HPDE6-E6E7 (cell line): ENCODE measurements around the gene SLC16A3.
A peak's percentile ranks its signal among the peaks of the same experiment; 100 is the strongest.

Experiments used
- DNase-seq: peaks from one replicate; pipeline ENCODE4 v3.0.0; 2011; ENCODE audit warnings: missing footprints; ENCODE audit errors: extremely low spot score

SLC16A3 gene

DNA sequence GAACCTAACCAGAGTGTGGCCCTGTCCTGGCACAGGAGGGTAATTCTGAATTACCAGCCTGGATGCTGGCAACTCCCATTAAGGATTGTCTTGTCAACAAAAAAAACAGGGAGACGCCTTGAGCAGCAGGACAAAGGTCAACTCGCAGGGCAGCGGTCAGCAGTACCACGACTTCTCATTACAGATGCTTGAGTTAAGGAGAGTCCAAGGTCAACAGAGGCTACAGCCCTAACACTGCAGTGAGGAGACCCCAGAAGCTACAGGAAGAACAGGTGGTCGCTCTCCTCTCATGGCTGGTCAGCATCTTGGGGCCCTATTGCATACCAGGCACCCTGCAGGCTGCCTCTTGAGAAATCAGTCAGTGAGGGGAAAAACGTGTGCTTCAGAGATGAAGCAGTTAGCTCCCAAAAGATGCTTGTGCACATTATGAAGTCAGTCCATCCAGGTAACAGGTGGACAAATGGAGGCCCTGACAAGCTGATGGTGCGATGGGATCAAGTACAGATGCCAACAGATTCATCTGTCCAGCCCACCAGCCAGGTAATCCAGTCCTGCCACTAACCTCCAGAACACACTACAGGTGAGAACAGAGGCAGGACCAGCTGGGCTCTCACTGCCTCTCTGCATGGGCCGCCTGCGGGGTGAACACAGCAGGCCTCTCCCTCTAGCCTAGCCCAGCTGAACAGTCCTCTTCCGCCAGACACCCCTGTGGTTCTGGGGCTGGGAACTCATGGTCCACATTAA is 40.5 kb downstream of the SLC16A3 start:
- no peak for DNase-seq

DNA sequence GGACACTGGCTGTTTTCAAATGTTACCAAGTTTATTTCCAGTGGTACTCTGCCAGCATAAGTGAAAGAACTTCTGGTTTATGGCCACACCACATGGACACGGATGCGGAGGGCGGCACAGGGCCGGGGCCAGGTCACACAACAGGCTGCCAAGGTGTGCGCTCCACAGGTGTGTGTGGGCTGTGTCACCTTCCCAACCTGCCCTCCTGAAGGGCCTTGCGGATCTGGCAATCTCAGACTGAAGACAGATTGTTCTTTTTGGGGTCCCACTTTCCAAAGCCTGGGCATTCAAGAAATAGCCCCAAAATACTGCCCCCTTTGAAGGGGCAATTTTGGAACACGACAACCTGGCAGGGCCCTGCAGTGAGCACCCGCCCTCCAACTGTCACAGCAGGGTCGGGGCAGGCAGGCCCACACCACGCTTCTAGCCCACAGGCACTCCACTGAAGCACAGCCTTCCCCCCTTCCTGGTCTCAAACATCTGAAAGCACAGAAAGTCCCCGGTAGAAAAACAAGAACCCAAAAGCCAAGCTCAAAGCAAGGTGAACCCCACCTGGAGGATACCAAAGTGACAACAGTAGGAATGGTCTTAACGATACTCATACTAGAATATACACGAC is 41.1 kb downstream of the SLC16A3 start:
- DNase-seq = no peak

DNA sequence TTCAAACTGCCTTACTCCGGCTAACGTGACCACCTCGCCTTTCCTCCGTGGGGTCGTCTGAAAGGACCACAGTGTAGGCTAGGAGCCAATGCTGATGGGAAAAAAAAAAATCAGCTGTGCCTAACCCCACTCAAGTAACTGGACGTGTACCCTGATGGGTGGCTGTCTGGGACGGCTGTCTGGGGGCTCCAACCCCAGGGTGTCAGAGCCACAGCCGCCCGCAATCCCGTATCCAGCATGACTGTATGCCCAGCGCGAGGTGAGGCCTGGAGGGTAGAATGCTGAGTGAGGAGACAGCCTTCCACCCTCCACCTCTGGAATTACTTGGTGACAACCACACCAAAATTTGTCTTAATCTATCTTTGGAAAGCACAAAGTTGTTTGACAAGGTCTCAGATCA is 41.8 kb downstream of the SLC16A3 start:
- no peak for DNase-seq

DNA sequence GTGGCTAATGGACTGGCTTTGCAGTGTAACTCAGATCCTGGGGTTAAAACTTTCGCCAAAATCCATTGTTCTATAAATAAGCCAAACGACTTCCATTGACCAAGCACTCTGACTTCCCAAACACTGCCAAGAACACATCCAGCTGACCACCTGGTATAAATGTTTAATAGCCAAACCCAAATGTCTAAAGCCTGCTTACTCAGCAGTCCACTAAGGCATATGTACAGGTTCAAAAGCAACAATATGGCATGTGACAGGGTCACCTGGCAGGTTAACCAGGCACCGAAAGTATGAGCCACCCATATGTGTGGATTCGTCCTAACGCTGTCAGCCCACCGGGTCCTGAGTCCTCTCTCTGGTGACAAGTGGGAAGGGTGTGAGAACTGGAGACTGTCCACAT is 42.6 kb downstream of the SLC16A3 start:
- DNase-seq = no peak

DNA sequence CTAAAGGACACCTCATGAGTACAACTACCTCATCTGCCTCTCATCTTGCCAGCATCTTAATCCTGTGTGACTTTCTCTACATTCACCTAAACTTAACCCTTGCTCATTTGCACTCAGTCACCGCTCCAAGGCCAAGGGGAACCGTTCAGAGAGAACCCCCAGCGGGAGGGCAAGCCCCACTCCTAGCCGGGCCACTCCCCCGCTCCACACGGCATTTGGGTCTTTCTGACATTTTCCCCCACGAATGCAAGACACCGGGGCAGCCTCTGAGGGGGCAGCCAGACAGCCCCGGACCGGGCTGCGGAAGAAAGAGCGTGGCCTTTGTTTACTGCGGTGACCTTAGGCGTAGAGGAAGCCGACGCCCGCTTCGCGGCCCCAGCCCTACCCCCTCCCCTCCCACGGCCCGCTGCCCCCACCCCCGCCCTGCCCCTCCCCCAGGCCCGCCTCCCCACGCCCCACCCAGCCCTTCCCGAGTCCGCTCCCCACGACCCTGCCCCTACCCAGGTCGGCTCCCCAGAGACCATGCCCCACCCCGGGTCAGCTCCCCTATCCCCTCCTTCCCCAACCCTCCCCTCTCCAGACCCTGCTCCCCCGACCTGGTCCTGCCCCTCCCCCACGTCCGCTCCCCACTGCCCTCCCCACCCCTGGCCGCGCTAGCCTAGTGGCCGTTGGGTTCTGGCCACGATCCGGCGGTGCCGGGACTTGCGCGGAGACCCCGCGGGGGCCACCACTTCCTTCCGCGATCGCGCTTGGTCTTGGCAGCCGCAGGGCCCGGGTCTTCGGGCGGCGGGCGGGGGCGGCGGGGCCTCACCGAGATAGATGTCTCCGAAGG is 43.9 kb downstream of the SLC16A3 start:
- no peak for DNase-seq

DNA sequence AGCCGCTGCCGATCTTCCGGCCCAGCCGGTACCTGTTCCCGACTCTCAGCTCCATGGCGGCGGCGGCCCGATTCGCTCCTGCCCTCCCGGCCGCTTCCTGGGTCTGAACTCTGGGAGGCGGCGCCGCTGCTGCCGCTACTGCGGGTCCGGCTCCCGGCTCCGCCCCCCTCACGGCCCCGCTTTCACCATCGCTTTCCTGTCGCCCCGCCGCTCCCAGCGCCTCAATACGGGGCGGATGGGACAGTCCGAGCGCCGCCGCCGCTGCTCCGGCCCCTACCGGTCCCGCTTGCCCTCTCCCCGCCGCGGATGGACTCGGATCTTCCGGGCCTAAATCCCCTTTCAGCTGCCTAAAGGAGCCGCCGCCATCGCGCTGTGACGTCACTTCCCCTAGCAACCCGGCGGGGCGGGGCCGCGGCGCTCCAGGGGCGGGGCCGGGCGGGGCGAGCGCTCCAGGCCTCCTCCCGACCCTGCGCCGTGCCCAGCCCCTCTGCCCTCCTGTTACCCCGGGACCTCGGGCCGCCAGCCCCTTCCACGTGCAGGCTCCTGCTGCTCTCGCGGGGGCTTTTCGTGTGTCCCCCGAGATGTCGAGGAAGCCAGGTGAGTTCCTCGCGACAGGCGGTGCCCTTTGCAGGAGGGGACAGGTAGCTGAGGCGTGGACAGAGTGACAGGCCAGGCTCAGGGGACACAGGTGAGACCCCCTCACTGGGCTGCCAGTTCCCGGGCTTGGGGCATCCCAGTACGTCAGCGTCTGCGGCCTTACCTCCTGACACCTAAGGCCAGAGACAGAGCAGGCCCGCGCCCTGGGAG is 44.7 kb downstream of the SLC16A3 start, which contains the start of gene CSNK1D:
Gene CSNK1D, minus strand, starts transcription at position 374 of the 807 bp plus-strand sequence. Its CDS starts 319 bp downstream, at position 55.
- peak; percentile 80 for DNase-seq

DNA sequence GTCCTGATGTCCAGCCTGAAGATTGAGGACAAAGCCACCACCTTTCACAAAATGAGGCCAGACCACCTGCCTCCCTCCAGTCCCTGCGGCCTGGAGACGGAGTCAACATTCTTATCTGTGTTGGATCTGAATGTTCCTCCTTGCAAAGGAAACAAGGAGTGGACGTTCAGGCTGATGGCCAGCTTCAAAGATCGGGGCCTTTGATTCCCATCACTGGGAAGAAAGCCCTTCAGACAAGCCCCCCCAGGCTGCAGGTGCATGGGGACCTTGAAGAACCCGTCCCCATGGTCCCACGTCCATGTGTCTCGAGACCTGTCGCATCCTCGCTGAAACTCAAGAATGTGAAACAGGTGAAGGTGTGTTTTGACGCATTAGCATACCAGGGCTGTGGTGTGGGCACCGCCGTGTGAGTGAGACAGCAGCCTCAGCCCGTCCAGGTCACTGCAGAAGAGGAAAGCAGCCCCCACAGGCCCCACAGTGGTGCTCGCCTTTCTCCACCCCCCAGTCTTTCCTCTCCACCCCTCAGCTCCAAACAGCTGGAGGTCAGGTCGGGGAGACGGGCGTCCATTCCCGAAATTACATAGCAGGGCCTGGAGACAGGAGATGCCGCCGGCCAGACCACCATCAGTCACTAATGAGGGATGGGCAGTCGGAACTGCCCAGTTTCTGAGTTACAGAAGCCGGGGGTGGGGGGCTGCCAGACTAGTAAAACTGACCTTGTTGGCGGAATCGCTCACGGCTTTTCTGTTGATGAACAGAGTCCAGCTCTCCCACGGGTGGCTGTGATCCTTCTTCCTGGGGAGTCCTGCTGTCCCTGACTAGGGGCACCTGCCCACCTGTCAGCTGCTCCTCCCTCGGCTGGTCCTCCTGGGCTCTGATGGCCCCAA is 45.5 kb downstream of the SLC16A3 start:
- no peak for DNase-seq

DNA sequence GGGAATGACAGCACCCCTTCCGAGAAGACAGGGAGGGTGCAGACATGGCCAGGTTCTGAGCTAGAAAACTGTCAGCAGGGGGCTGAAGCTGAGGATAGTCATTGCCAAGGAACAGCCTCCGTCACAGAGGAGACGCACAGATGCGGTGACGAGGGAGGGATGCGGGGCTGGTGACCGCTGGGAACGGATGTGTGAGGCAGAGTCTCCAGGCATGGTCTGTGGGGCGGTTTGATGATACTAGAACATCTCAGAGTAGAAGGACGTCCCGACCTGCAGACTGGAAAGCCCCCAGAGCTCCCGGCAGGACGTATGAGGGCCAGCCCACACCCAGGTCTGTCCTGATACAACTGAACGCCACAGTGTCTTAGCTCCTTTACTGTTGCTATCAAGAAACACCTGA is 46.5 kb downstream of the SLC16A3 start:
- no peak for DNase-seq

DNA sequence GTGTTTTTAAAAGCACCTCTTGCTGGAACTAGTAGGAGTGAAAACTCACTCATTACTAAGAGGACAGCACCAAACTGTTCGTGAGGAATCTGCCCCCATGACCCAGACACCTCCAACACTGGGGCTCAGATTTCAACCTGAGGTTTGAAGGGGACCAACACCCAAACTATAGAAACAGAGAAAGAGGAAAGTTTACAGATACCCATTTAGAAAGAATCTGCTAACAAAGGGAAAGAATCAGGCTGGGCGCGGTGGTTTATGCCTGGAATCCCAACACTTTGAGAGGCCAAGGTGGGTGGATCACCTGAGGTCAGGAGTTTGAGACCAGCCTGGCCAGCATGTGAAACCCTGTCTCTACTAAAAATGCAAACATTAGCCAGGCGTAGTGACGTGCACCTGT is 48.1 kb downstream of the SLC16A3 start:
- DNase-seq = no peak

DNA sequence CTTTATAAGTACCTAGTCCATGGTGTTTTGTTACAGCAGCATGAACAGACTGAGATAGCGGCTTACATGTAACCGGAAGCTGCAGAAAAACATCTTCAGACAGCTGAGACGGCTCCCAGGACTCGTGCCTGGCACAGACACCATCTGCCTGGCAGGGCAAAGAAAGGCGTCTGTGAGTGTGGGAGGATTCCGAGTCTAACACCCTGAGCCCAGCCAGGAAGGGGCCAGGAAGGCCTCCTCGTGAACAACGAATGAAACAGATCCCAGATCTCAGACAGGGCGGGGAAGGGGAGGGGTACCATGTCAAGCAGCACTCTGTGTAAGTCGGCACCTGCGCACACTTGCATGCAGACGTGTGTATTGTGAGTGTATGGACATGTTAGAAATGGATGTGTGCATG is 49.0 kb downstream of the SLC16A3 start:
- DNase-seq = no peak

DNA sequence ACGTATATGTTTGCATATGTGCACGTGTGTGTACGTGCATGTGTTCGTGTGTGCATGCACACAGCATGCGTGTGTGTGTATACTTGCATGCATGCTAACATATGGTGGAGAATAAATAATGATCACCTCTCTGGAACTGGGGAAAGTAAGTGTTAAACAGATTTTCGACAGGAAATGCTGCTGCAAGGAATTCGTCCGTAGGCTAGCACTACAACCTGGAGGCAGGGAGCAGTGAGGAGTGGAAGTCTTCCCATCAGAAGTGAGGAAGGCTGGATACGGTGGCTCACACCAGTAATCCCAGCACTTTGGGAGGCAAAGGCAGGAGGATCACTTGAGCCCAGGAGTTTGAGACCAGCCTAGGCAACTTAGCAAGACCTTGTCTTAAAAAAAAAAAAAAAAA is 49.5 kb downstream of the SLC16A3 start:
- no peak for DNase-seq

DNA sequence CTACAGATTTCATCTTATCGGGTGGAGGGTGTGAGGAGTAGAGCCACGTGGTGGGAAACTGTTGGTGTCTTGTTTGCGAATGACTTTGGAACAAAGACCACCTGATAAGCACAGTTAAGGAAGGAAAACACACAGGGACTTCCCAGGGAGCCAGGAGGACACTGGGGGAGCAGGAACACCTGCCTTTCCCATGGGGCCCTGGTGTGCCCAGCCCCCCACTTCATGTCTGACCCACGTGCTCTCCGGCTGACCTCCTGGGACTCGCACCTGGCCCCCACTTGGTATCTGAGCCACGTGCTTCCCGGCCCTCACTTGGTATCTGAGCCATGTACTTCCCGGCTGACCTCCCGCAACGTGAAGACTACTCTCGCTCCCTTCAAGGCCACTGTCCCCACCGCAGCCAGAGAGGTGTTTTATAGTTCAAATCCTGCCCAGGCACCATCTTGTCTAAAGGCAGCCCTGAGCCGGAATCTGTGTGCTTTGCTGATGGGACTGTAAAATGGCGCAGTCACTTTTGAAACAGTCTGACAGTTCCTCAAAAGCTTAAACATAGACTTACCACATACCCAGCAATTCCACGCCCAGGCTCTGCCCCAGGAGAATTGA is 50.0 kb downstream of the SLC16A3 start:
- no peak for DNase-seq

DNA sequence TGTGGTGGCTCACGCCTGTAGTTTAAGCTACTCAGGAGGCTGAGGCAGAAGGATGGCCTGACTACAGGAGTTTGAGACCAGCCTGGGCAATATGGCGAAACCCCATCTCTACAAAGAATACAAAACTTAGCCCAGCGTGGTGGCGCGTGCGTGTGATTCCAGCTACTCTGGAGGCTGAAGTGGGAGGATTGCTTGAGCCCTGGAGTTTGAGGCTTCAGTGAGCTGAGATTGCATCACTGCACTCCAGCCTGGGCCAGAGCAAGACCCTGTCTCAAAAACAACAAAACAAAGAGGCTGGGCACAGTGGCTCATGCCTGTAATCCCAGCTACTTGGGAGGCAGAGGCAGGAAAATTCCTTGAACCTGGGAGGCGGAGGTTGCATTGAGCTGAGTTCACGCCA is 51.7 kb downstream of the SLC16A3 start:
- no peak for DNase-seq

DNA sequence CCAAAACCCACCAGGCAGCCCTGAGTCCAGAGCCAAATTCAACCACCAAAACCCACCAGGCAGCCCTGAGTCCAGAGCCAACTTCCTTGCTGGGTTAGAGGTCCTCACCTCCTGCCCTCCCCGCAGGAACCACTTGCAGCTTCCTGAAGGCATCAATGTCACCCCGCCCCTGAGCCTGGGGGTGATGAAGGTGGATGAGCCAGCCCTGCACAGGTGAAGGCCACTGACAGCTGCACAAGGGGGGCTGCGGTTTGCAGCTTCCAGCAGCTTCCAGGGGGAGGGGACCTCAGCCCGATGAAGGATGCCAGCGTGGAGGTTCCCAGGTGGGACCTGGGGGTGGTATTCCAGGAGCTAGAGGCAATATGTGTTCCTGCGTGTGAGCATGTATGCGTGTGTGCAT is 52.2 kb downstream of the SLC16A3 start:
- DNase-seq = no peak

DNA sequence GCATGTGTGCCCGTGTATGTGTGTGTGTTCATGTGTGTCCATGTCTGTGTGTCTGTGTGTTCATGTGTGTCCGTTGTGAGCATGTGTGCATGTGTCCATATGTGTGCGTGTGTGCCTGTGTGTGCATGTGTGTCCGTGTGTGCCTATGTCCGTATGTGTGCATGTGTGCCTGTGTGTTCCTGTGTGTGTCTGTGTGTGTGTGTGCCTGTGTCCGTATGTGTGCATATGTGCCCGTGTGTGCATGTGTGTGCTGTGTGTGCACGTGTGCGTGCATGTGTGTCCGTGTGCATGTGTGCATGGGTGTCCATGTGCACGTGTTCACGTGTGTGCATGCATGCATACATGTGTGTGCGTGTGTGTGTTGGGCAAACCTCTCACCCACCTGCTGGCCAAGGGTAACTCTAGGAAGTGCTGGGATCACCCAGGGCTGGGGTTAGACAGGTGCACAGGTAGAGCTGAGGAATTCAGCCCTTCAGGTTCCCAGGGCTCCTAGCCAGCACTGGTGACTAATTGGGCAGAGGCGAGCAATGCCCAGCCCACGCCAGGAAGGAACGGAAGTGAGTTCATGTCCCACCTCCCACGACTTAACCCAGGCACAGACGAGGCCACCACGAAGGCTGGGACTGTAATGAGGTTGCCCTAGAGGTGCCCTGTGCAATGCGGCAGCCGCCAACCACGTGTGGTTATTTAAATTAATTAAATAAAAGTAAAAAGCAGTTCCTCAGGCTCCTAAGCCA is 52.8 kb downstream of the SLC16A3 start:
- peak; percentile 84 for DNase-seq

DNA sequence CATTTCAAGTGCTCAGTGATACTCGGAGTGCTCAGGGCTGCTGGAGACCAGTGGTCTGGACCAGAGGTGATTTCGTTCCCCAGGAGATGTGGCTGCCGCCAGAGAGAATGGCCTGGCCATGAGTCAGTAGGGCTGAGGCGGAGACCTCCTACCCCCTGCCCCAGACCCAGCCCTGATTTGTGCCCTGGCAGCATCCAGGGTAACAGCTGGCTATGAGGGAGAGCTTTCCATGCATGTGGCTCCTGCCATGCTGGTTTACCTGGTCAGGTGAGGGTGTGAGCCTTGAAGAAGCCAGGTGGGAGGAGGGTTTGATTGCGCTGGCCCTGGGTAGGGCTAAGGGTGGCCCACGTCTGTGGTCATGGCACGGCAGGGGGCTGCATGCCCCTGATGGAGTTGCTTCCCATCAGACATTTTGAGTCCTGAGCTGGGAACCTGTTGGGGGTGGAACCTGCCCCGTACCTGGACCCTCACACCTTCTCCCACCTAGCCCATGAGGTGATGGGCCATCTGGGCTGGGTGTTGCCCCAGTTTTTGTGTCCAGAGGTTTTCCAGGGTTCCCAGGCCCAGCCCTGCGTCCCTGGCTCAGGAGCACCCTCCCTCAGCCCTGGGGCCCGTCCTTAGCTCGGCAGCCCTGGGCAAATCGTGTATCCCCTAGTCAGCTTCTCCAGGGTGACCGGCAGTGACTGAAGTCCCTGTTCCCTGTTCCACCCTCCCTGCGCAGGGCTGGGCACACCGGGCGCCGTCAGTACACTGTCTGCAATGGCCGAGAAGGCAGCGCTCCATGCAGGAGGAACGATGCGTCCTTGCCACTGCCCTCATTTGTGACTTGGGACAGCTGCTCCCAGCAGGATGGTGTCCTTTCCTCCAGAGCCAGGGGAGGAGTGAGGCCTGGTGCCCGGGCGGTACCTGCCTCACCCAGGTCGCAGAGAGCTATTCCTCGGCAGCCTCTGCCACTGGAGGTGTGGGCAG is 53.7 kb downstream of the SLC16A3 start:
- no peak for DNase-seq

DNA sequence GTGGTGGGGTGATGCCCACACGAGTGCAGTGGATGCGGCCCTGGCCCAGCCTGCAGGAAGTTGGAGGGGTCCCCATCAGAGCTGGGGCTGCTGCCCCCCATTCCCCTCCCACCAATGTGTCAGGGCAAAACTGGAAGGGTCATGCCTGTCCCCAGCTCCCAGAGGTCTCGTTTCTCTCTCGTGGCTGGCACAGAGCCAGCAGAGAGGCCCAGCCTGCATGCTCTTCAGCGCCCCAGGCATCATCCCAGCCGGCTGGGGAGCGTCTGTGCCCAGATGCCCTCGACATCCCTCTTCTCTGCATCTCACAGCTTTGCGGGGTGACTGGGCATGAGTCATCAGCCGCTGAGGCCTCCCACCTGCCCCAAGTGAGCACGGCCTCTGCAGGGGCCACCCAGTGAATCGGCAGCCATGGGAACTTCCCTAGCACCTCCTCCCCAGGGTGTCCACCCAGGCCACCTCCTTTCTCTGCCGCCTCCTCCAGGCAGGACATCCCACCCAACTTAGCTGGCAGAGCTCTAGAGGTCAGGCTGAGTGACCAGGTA is 54.4 kb downstream of the SLC16A3 start:
- peak; percentile 89 for DNase-seq

DNA sequence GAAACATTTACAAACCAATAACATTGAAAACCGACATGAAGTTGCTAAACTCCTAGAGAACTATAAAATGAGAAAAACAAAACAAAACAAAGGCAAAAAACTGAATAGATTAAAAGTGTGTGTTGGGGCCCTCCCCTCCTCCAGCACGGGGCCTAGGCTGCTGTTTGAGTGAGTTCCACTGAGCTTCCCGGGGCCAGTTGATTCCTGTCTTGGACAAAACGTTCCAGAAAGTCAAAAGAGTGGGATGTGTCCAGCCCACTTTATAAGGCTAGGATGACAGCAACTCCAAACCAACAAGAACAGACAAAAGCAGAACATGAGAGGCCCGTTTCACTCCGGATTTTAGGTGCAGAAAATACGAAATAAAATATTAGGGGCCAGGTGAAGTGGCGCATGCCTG is 56.3 kb downstream of the SLC16A3 start:
- no peak for DNase-seq
